NCI-H187 treated with DMSO at 0.1 percent for 48 hours (cell line): ENCODE results near the gene TNNC2.
"Not testable (repeated sequence)": the region's sequence is repeated elsewhere in the genome, so short reads cannot be mapped to it uniquely, and the experiment has no call there.

Experiments
- DNase-seq: peaks from one replicate; lab custom pipeline; 2025; lab: John Stamatoyannopoulos, UW

TNNC2 gene

GRCh38 chr20:45821947-45822346 is 5.2 kb downstream of the TNNC2 start:
- no peak for DNase-seq

- DNase-seq, result no peak
These were observed 7.6 kb downstream of the TNNC2 start for GRCh38 chr20:45819466-45819865.

- no peak for DNase-seq
These were observed 8.9 kb downstream of the TNNC2 start for GRCh38 chr20:45818239-45818638.

- DNase-seq, result no peak
These were observed 9.5 kb downstream of the TNNC2 start for GRCh38 chr20:45817376-45818194.

GRCh38 chr20:45816951-45817350 is 10.2 kb downstream of the TNNC2 start:
- no peak for DNase-seq

- DNase-seq, result no peak
These were observed 12.8 kb downstream of the TNNC2 start for GRCh38 chr20:45814314-45814713.

- no peak for DNase-seq
These were observed 13.6 kb downstream of the TNNC2 start for GRCh38 chr20:45813489-45813888.

- no peak for DNase-seq
These were observed 14.1 kb downstream of the TNNC2 start for GRCh38 chr20:45813006-45813340.

- peak; percentile 95 for DNase-seq
These were observed 14.7 kb downstream of the TNNC2 start, which contains the start of gene UBE2C for GRCh38 chr20:45812157-45813005. Gene UBE2C (plus strand): TSS chr20:45812644. CDS start chr20:45812696, 52 bp downstream.

- DNase-seq, result no peak
These were observed 16.7 kb downstream of the TNNC2 start for GRCh38 chr20:45810191-45810970.

- no peak for DNase-seq
These were observed 25.3 kb downstream of the TNNC2 start for GRCh38 chr20:45801851-45802250.

GRCh38 chr20:45798935-45799642 is 28.0 kb downstream of the TNNC2 start:
- DNase-seq, result no peak

- DNase-seq, result not testable (repeated sequence)
These were observed 29.2 kb downstream of the TNNC2 start for GRCh38 chr20:45797955-45798354.

- not testable (repeated sequence) for DNase-seq
These were observed 29.6 kb downstream of the TNNC2 start for GRCh38 chr20:45797510-45797909.

GRCh38 chr20:45796337-45797065 is 30.6 kb downstream of the TNNC2 start:
- DNase-seq, result no peak

GRCh38 chr20:45792317-45793118 is 34.6 kb downstream of the TNNC2 start:
- DNase-seq, result no peak

GRCh38 chr20:45788351-45788750 is 38.8 kb downstream of the TNNC2 start:
- no peak for DNase-seq

GRCh38 chr20:45783656-45784294 is 43.3 kb downstream of the TNNC2 start:
- no peak for DNase-seq

GRCh38 chr20:45782890-45783289 is 44.2 kb downstream of the TNNC2 start:
- DNase-seq, result no peak
